H1 (cell line): Measurements from ENCODE around the gene APOA4. TPM values are rescaled to one million over a fixed set of nuclear protein-coding genes. Genes with fewer than 3 reads are reported as not detected.

Experiments used
- CHD7 ChIP-seq: fragments of 300-600 bp; sonication (generic); IDR thresholded peaks from 2 replicates; pipeline ENCODE4 v1.7.1; 2012; ENCODE audit warnings: low read length, moderate library complexity, mild to moderate bottlenecking, inconsistent platforms; ENCODE audit not compliant: insufficient replicate concordance
- CTCF ChIP-seq, 3 experiments: IDR thresholded peaks; 1 replicate in 2 of 3; 2 replicates in 1 of 3; pipeline versions ENCODE4 v1.5.1 to v1.6.1; 2011; ENCODE audit warnings: low read length in 3 of 3, mild to moderate bottlenecking in 3 of 3, inconsistent platforms in 2 of 3, low read depth in 1 of 3, moderate library complexity in 1 of 3; ENCODE audit not compliant: insufficient read depth in 1 of 3; ENCODE audit errors: control extremely low read depth in 1 of 3
- EP300 ChIP-seq, 2 experiments: IDR thresholded peaks; 1 replicate in 1 of 2; 2 replicates in 1 of 2; pipeline ENCODE4 v1.6.1; 2011 to 2012; ENCODE audit warnings: low read depth in 2 of 2, low read length in 2 of 2, mild to moderate bottlenecking in 2 of 2, borderline replicate concordance in 1 of 2, inconsistent platforms in 1 of 2, moderate library complexity in 1 of 2
- FOSL1 ChIP-seq: IDR thresholded peaks from 2 replicates; pipeline ENCODE4 v1.6.1; 2011; ENCODE audit warnings: mild to moderate bottlenecking, low read depth, low read length, moderate library complexity; ENCODE audit not compliant: insufficient read depth
- JUND ChIP-seq: IDR thresholded peaks from 2 replicates; pipeline ENCODE4 v1.6.1; 2011; ENCODE audit warnings: mild to moderate bottlenecking, improper control_type of control experiment, low read length
- KDM5A ChIP-seq: fragments of 200-600 bp; IDR thresholded peaks from 2 replicates; pipeline ENCODE4 v1.7.1; 2012; ENCODE audit warnings: mild to moderate bottlenecking, low read length, inconsistent platforms, mixed read lengths
- RFX5 ChIP-seq: IDR thresholded peaks from 2 replicates; pipeline ENCODE4 v1.6.1; 2011; ENCODE audit warnings: low read depth, low read length, improper control_type of control experiment, borderline replicate concordance
- SIRT6 ChIP-seq: IDR thresholded peaks from one replicate; pipeline ENCODE4 v1.7.1; 2012; ENCODE audit warnings: low read length, inconsistent platforms
- polyA plus RNA-seq, 7 experiments: library from polyadenylated mRNA; depleted of rRNA in 3 of 7; stranded (reverse) in 5 of 7; unstranded in 2 of 7; fragments of >200 nt in 5 of 7; fragments of 200-250 nt in 2 of 7; gene quantifications; 1 replicate in 5 of 7; 2 replicates in 1 of 7; 4 replicates in 1 of 7; pipeline versions ENCODE4 v1.2.1 to v1.2.3, GENCODE V29; 2011 to 2013; ENCODE audit warnings: missing spikeins in 2 of 7, mixed read lengths in 2 of 7
- total RNA-seq: library from RNA; stranded (reverse); fragmentation: NEBNext Ultra II Directional; extraction: Animal tissue kit (Norgen Biotek cat#: 25700); gene quantifications from 2 replicates; pipeline ENCODE4 v1.2.1, GENCODE V29; 2021

APOA4 gene
- total and polyA plus RNA-seq, 2 of the 8 experiments (the other 6 are each of a cell fraction or from before 2014, with no cell fraction given): not detected

GRCh38 chr11:116836632-116836991 lies 13.5 kb upstream of the APOA4 start (continued):
- TF ChIP-seq CHD7 (no peak), EP300 (IDR thresholded peaks at IDR 0.05; ENCODE audit: borderline replicate concordance in 1 of 2, low read depth in 2 of 2, low read length in 2 of 2) (no peak), RFX5 (no peak), CTCF (IDR thresholded peaks at IDR 0.05; ENCODE audit: control extremely low read depth in 1 of 3, insufficient read depth in 1 of 3, low read depth in 1 of 3, low read length in 3 of 3) (no peak), FOSL1 (no peak), KDM5A (no peak), SIRT6 (no peak), JUND (no peak)
